Dedifferentiated amniotic fluid mesenchymal stem cell (primary cell): ENCODE results near the gene CARD10.

Experiments
- DNase-seq: peaks from one replicate; pipeline ENCODE4 v3.0.0-alpha.2; 2016; ENCODE audit errors: extremely low spot score

Gene CARD10

DNA sequence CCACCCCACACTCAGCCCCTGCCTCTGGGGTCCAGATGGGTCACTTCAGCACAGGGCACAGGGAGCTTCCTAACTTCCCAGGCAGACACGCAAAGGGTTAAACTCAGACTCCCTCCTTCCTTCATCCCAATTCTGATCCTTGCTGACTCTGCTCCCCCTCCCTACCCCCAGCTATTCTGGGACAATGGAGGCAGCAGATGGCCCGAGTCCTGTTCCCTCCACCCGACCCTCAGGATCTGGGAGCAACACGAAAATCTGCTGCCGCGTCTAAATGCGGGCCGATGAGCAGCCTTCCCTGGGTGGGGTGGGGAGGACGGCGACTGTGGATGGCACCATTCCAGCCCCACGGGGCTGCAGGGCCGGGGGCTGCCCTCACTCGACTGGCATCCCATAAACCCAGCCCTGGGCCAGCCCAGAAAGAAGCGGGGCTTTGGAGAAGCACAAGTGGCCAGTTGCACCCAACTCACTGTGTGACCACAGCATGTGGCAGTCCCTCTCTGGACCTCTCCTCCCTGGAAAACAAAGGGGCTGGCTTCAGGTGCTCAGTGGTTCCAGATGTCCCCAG lies 51.7 kb downstream of the CARD10 start:
- DNase-seq, result no peak

DNA sequence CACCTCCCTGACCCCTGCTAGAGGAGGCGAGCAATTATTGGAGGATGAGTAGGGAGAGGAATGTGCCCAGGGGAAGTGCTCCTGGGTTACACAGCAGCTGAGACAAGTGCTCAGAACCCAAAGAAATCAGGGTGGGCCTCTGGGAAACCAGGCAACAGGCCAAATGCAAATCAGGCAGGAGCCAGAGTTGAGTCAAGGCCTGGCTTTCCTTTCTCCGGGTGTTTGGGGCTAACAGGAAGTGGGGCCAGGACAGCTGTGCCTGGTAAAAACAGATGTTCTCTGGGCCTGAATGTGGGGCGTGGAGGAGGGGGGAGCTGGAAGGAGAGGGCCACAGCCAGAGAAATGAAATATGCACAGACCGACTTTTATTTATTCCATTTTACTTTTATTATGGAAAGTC lies 55.0 kb downstream of the CARD10 start:
- DNase-seq, result no peak

DNA sequence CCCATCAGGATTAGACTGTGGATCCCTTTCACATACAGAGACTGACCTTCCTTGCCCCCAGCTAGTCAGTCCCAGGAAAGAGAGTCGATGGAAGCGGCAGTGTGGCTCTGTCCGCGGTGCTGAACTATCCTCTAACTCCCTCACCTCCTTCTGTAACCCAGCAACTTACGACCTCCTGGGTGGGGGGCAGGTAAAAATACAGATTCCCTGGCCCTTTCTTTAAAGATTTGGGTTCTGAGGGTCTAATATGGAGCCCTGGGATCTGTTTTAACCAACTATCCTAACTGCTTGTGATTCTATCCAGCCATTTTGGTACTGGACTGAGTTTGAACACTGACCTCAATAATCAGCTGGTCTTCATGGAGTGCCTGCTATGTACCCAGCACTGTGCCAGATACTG lies 56.2 kb downstream of the CARD10 start:
- no peak for DNase-seq

DNA sequence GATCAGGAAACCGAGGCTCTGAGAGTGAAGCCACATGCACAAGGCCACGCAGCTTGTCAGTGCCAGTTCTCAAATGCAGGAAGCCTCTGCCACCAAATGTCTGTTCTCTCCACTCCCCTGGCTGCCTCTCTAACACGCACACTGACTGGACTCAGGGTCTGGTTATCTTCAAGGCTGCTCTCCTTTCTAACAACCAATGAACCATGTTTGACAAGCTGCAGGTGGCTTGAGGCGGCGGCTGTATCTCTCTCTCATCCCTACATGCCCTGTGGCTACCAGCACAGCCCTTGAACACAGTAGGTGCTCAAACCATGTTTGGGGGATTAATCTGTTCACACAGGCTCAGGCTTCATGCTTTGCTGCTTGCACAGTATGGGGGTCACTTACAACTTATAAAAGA lies 56.8 kb downstream of the CARD10 start:
- no peak for DNase-seq

DNA sequence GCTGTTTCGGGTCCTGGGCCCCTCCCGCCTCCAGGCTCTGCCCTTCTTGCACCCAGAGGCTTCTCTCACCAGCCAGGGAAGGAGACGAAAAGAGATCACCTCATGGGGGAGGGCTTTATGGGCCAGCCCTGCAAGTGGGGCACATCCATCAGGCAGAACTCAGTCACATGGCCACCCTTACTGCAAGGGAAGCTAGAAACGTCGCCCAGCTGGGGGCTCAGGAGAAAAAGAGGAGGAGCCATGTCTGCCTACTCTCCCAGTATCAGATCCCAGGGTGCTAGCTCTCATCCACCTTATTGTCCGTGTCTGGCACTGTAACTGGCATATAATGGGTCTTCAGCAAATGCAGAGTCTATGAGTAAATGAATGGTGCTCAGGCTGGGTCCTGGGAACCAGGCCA lies 57.3 kb downstream of the CARD10 start:
- DNase-seq, result no peak

DNA sequence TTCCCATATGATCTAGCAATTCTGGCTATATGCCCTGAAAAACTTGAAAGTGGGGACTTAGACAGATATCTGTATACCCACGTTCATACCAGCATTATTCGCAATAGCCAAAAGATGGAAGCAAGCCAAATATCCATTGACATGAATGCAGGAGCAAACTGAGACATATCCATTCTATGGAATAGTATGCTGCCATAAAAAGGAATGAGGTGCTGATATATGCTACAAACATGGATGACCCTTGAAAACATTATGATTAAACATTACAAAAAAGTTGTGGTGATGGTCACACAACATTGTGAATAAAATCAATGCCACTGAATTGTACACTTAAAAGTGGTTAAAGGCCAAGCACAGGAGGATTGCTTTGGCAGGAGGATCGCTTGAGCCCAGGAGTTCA lies 58.5 kb downstream of the CARD10 start:
- DNase-seq, result no peak

DNA sequence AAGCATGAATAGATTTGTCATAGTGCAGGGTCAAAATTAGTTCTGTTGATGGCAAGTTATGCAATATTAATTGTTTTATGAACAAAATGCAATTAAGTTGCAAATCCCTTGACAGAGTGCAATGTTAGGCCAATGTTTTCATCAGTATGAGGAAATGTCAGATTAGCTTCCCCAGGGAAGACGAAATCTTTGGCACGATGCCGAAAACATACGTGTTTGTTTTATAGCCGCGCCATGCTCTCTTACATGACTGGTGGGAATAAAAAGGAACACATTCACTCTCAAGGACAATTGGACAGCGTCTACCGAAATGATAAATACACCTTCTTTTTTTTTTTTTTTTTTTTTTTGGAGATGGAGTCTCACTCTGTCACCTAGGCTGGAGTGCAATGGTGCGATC lies 60.0 kb downstream of the CARD10 start:
- no peak for DNase-seq

DNA sequence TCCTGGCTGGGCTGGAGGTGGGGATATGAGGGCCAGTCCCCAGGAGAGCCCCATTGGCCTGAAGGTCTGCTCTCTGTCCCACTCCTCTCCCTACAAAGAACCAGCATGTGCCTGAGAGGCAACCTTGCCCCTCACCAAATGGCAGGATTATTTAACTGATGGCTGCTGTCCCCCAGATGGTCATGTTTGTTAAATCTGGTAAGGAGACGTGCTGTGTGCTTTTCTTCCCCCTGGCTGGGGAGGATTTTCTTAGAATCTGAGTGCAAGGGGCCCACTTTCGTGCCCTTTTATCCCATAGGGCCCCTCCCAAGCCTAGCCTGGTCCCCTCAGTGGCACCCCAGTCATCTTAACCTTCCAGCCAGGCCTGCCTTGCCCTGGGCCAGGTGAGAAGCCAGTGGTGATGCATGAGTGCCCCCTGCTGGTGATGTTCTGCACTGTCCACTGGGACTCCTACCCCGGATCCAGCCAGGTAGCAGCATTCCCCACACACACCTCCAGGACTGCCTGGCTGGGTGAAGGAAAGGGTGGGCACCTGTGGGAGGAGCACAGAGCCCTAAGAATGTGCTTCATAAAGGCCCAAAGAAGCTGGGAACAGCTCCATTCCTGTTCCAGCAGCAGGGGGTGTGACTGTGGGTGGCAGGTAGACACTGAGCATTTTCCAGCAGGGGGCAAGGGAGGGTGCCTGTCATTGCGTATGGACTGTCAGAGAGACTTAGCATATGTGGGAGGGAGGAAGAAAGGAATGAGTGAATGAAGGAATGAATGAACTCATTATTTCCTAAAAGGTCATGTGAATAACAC lies 61.9 kb downstream of the CARD10 start:
- DNase-seq, result no peak

DNA sequence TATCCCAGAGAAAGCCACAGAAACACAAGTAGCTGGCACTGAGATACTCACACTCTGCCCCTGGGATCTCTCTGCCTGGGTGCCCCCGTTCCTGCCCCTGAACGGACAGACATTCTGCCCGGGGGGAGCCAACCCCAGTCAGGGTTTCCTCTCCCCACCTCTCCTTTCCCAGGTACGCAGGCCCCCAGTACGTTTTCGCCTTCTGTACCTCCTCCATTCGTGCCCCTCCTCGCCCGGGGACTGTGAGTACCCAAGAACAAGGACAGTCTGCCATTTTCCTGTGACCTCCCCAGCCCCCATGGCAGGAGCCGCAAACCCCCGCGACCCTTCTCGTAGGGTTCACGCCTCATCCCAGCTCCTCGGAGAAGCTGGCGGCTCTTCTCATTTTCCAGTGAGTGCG lies 62.9 kb downstream of the CARD10 start:
- DNase-seq, result no peak

DNA sequence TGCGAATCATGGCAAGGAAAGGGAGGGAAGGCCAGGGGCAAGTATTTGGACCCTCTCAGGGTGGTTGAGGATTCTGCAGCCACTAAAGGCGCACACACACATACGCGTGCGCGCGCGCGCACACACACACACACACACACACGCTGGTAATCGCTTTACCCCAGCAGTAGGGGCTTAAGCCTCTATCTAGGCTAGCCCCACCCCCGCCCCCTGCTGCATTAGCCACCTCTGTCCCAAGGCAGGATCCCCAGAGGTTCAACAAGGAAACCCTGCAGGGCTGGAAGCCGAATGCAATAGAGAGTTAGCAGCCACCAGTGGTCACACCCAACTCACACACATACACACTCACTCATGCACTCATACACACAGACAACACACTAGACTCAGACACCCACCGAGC lies 63.3 kb downstream of the CARD10 start:
- DNase-seq, result no peak

DNA sequence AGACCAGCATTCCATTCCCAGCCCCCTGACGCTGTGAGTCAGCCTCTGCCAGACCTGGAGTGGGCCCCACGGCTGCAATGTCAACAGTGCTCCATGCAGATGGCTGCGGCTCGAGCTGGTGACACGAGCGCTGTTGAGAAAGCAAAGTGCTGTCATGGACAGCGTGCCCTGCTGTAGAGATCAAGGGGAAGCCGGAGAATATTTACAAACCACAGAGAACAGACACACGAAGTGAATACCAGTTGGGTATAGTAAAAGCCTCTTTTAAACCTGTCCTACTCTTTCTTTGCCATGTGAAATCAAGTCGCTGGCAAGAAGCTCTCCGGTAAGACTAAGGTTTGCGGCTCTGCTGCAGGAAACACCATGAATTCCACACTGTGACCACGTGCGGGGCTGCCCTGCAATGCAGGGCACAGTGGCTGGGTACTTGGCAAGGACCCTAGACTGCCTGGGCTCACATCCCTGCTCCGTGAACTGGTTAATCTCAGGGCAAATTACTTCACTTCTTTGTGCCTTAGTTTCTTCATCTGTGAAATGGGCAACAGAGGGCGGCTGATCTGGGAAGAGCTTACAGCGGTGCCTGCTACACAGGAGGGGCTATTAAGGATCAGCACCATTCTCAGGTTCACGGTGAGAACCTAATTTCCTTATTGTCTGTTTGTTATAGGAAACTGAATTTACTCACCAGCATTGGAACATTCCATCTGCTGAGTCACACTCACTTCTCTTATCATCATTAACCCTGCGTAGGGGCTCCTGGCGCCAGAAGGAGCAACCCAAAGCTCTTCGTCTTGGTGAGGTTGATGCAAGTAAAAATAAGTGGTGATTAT lies 64.1 kb downstream of the CARD10 start:
- DNase-seq, result peak; percentile 34

DNA sequence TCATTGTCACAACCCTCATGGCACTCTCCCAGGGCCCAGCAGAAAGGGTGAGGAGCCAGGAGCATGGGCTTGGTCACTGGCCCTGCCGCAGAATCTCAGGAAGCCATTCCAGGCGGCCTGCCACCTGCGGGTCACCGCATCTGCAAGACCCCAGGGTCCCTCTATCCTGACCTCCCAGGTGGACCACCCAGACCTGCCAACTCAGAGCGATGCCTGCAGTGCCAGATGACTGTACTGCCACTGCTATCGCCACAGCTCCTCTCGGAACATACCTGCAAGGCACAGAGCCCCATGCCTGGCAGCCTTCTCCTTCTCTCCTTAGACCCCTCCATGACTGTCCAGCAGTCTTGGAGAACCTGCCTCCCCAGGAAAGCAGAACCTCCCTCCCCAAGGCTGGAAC lies 65.5 kb downstream of the CARD10 start:
- DNase-seq, result no peak

DNA sequence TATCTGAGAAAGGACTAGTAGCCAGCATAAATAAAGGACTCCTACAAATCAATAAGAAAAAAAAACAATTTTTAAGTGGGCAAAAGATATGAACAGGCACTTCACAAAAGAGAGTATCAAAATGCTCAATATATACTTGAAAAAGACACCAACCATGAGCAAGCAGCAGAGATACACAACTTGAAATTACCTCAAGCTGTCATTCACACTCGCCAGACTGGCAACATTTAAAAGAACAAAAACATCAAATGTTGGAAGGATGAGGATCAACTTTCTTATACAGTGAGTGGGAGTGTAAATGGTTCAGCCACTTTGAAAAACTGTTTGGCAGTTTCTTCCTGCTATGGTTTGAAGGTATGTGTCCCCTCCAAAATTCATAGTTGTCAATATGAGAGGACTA lies 68.0 kb downstream of the CARD10 start:
- no peak for DNase-seq

DNA sequence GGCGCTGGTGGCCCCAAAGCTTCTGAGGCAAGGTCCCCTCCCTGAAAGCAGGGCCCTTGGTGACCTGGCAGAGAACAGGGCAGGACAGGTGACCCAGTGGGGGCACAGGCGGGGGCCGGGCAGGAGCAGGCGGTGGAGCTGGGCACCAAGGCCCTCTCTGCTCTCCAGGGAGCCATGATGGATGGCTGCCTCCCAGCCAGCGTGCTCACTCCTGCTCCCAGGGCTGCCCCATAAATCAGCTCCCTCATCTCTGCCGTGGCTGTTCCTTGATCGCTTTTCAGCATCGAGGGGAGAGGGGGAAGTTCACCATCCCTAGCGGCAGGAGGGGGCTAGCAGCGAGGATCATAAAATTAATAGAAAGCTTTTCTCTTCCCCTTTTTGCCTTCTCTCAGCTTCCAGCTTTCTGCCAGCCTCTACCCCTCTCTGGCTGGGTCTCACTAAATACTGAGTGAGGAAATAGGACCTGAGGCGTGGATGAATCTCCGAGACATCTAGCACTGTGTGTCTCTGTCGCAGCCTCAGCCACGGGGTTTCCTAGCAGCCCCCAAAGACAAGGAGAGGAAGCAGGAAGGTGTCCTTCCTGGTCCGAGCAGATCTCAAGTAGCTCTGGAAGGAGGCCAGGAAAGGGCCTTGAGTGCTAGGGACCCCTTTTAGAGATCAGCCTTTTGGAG lies 69.7 kb downstream of the CARD10 start:
- no peak for DNase-seq

DNA sequence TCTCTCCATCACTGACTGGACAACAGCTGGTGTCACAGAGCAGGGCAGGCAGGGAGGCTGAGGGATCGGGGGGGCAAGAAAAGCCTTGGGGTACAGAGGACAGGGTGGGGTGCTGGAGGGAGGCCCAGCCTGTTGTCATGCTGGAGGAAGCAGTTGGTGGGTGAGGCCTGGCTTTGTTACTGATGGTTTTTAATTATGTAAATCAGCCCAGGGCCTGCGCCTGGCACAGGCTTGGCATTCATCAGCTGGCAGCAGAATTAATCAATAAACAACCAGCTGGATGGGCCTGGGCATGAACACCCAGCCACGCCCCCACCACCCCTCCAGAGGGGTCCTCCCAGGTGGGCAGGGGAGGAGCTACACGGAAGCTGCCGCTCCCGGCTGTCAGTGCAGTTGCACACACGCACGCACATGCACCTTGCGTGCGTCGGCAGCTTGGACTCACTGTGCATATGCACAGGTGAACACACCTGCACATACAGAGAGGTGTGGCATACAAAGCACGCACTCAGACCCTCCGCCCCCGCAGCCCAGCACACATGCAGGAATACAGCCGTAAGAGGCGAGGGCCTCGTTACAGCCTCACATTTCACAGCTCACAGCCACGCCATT lies 70.6 kb downstream of the CARD10 start:
- no peak for DNase-seq

DNA sequence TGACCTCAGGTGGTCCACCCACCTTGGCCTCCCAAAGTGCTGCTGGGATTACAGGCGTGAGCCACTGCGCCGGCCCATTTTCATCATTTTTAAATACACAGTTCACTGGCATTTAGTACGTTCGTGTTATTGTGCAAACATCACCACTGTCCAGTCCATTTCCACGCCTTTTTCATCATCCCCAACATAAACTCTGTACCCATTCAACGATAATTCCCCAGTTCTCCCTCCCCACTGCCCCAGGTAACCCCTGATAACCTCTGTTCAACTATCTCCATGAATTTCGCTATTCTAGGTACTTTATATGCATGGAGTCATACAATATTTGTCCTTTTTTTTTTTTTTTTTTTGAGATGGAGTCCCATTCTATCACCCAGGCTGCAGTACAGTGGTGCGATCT lies 73.7 kb downstream of the CARD10 start:
- no peak for DNase-seq

DNA sequence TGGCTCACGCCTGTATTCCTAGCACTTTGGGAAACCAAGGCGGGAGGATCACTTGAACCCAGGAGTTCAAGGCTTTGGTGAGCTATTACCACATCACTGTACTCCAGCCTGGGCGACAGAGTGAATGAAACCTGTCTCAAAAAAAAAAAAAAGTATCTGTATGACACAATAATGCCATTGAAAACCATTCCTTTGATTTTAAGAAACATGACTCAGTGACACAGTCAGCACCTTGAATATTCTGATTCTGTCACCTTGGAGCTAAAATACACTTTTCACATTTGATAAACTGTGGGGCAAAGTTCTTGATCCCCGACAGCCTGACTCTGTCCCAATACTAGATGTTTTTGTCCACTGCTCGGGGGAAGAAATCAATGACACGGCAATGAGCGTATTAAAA lies 75.2 kb downstream of the CARD10 start:
- no peak for DNase-seq

DNA sequence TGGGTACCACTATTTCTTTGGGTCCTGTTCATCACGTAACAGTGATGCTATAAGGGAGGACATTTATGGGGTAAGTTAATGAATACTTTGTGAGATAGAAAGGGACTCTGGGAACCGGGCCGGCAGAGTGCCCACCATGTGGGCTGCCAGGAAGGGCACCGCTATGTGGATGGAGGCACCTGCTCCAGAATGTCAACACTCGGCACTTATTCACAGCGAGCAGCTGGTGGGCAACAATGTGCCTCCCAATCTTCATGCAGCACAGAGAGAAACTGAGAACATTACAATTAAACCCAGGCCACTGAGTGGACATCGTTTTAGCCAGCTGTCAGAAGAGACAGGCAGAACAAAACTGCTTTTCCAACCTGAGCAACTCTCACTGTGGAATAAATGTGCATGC lies 76.1 kb downstream of the CARD10 start:
- DNase-seq, result no peak

DNA sequence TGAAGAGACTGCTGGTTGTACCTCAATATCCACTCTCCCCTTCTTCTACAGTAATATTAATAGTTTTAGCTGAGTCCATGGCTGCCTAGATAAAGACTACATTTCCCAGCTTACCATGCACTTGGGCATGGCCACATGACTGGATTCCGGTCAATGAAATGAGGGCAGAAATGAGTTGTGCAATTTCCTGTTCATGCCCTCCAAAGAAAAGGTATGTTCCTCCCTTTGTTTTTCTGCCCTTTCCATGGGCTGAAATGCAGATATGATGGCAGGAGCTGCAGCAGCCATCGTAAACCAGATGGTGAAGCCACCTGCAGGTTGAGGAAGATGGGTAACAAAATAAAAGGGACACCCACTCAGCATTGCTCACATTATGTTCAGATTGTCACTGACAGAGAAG lies 76.7 kb downstream of the CARD10 start:
- no peak for DNase-seq

DNA sequence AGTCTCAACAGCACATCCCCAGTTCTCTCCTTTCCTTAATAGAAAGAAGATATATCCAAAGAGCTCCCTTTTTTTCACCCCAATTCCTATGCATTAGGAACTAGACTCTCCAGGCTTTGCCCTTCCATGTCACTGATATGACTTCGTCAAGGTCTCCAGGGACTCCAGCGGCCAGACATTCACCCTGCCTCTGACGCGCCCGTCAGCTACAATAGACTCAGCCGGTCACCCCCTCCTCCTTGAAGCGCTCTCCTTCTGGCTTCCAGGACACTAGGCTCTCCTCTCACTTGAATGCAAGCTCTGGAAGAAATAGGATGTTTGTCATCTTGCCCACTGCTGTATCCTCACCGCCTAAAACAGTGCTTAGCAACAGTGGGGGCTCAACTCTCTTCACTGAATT lies 77.1 kb downstream of the CARD10 start:
- no peak for DNase-seq

DNA sequence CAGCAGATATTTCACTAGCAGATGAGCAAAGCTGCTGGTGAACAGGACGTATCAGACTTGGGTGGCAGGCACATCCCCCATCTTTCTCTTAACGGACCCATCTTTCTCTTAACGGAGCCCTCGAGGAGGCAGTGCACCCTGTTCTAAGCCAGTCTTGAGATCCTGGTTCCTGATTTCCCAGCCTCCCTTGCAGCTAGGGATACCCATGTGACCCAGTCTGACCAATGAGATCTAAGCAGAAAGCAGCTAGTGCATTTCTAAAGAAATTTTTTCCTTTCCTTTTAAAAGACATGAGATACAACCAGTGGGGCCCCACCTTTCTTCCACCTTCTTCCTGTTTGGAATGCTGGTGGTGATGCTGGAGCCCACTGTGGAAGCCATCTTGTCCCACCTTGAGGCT lies 78.3 kb downstream of the CARD10 start:
- DNase-seq, result no peak
